Liver (tissue), 9 donors: Measurements from ENCODE around the gene IL20. TPM values are rescaled to one million over a fixed set of nuclear protein-coding genes. Genes with fewer than 3 reads are reported as not detected.

Source experiments
- DNase-seq: peaks from one replicate; pipeline ENCODE4 v3.0.0-alpha.2; 2017; ENCODE audit warnings: low spot score
- H3K27ac ChIP-seq, 2 donors: one replicate each; pipeline ENCODE4 v1.7.0; 2013; ENCODE audit warnings: inconsistent platforms in 2 of 2, low read length in 2 of 2, control low read depth in 1 of 2, low read depth in 1 of 2, mild to moderate bottlenecking in 1 of 2
- H3K27me3 ChIP-seq, 4 donors: one replicate each; pipeline versions ENCODE4 v1.6.1 to v1.7.0; 2013; ENCODE audit warnings: low read length in 3 of 4, inconsistent platforms in 1 of 4, mild to moderate bottlenecking in 1 of 4, moderate library complexity in 1 of 4; ENCODE audit not compliant: control insufficient read depth in 4 of 4, insufficient read depth in 4 of 4
- H3K36me3 ChIP-seq, 4 donors: one replicate each; pipeline versions ENCODE4 v1.6.1 to v1.7.0; 2013; ENCODE audit warnings: low read length in 3 of 4, mild to moderate bottlenecking in 3 of 4, low read depth in 1 of 4, moderate library complexity in 1 of 4; ENCODE audit not compliant: control insufficient read depth in 4 of 4, insufficient read depth in 3 of 4
- H3K4me1 ChIP-seq, 4 donors: one replicate each; pipeline versions ENCODE4 v1.6.1 to v1.7.0; 2013; ENCODE audit warnings: low read length in 3 of 4, mild to moderate bottlenecking in 3 of 4, moderate library complexity in 1 of 4; ENCODE audit not compliant: control insufficient read depth in 4 of 4, insufficient read depth in 4 of 4
- H3K4me3 ChIP-seq, 3 donors: one replicate each; pipeline versions ENCODE4 v1.6.1 to v1.7.0; 2013; ENCODE audit warnings: low read length in 3 of 3, control low read depth in 1 of 3, low read depth in 1 of 3, mild to moderate bottlenecking in 1 of 3
- H3K9ac ChIP-seq, 2 donors: one replicate each; pipeline ENCODE4 v1.7.0; 2013; ENCODE audit warnings: low read length in 2 of 2, mild to moderate bottlenecking in 2 of 2, moderate library complexity in 2 of 2, control low read depth in 1 of 2, low read depth in 1 of 2
- H3K9me3 ChIP-seq, 4 donors: one replicate each; pipeline versions ENCODE4 v1.6.1 to v1.7.0; 2013; ENCODE audit warnings: low read length in 3 of 4; ENCODE audit not compliant: control insufficient read depth in 4 of 4
- EGR1 ChIP-seq, 2 donors: IDR thresholded peaks; 2 replicates each; pipeline ENCODE4 v1.6.1; 2016 to 2018; ENCODE audit warnings: antibody characterized with exemption in 2 of 2, low read depth in 2 of 2
- FOXA1 ChIP-seq: IDR thresholded peaks from 2 replicates; pipeline ENCODE4 v1.6.1; 2016; ENCODE audit warnings: antibody characterized with exemption
- FOXA2 ChIP-seq: IDR thresholded peaks from 2 replicates; pipeline ENCODE4 v1.6.1; 2016; ENCODE audit warnings: antibody characterized with exemption
- GABPA ChIP-seq, 2 donors: IDR thresholded peaks in 1 of 2; conservative IDR thresholded peaks in 1 of 2; 2 replicates each; pipeline ENCODE4 v1.6.1; 2016; ENCODE audit warnings: antibody characterized with exemption in 2 of 2, mild to moderate bottlenecking in 1 of 2, moderate library complexity in 1 of 2
- HNF4A ChIP-seq, 2 donors: conservative IDR thresholded peaks; 2 replicates each; pipeline ENCODE4 v1.6.1; 2016; ENCODE audit warnings: antibody characterized with exemption in 2 of 2, mild to moderate bottlenecking in 2 of 2
- MAX ChIP-seq: IDR thresholded peaks from 2 replicates; pipeline ENCODE4 v1.6.1; 2016; ENCODE audit warnings: antibody characterized with exemption
- NR2F2 ChIP-seq: IDR thresholded peaks from 2 replicates; pipeline ENCODE4 v1.6.1; 2016; ENCODE audit warnings: antibody characterized with exemption
- RAD21 ChIP-seq, 2 donors: IDR thresholded peaks; 2 replicates each; pipeline ENCODE4 v1.6.1; 2016; ENCODE audit warnings: antibody characterized with exemption in 2 of 2, mild to moderate bottlenecking in 2 of 2
- REST ChIP-seq: IDR thresholded peaks from 2 replicates; pipeline ENCODE4 v1.6.1; 2016; ENCODE audit warnings: antibody characterized with exemption, mild to moderate bottlenecking
- RXRA ChIP-seq, 2 donors: IDR thresholded peaks; 2 replicates each; pipeline ENCODE4 v1.6.1; 2017 to 2018; ENCODE audit warnings: antibody characterized with exemption in 2 of 2, mild to moderate bottlenecking in 1 of 2
- SP1 ChIP-seq: IDR thresholded peaks from 2 replicates; pipeline ENCODE4 v1.6.1; 2018; ENCODE audit warnings: antibody characterized with exemption, mild to moderate bottlenecking
- TAF1 ChIP-seq: conservative IDR thresholded peaks from 2 replicates; pipeline ENCODE4 v1.6.1; 2016; ENCODE audit warnings: antibody characterized with exemption, mild to moderate bottlenecking
- ZBTB33 ChIP-seq: IDR thresholded peaks from 2 replicates; pipeline ENCODE4 v1.6.1; 2016; ENCODE audit warnings: antibody characterized with exemption
- WGBS: extraction: QIAGEN DNeasy Blood & Tissue Kit; methylation state at CpG from one replicate; pipeline ENCODE4 v1.1.7; 2013; 5-methylcytosine and 5-hydroxymethylcytosine counted together
- polyA plus RNA-seq, 2 donors: library from polyadenylated mRNA; stranded (reverse) in 1 of 2; unstranded in 1 of 2; fragments of 200-250 nt in 1 of 2; fragments of >200 nt in 1 of 2; fragmentation: Nextera tagmentation in 1 of 2; extraction: Ambion mirVana in 1 of 2; gene quantifications; one replicate each; pipeline versions ENCODE4 v1.2.1 to v1.2.3, GENCODE V29; 2013 to 2015
- total RNA-seq, 2 donors: library from RNA; depleted of rRNA; stranded (reverse); fragments of >200 nt; gene quantifications; one replicate each; pipeline ENCODE4 v1.2.3, GENCODE V29; 2014
- TF ChIP-seq, protein P1 (sequence below): IDR thresholded peaks from 2 replicates; pipeline ENCODE4 v1.6.1; 2016; ENCODE audit warnings: antibody characterized with exemption
- TF ChIP-seq, protein P2 (sequence below): fragments of 150-350 bp; IDR thresholded peaks from 2 replicates; pipeline ENCODE4 v1.5.1; 2017; ENCODE audit warnings: improper control_type of control experiment, low read depth, low read length; ENCODE audit not compliant: missing input control
- donor health status: healthy.
- donor health status: healthy.
- donor health status: healthy.
- donor health status: healthy.
- donor health status: healthy.

Gene IL20
- total and polyA plus RNA-seq, 4 donors, result 0.17 TPM; not detected in 3

DNA sequence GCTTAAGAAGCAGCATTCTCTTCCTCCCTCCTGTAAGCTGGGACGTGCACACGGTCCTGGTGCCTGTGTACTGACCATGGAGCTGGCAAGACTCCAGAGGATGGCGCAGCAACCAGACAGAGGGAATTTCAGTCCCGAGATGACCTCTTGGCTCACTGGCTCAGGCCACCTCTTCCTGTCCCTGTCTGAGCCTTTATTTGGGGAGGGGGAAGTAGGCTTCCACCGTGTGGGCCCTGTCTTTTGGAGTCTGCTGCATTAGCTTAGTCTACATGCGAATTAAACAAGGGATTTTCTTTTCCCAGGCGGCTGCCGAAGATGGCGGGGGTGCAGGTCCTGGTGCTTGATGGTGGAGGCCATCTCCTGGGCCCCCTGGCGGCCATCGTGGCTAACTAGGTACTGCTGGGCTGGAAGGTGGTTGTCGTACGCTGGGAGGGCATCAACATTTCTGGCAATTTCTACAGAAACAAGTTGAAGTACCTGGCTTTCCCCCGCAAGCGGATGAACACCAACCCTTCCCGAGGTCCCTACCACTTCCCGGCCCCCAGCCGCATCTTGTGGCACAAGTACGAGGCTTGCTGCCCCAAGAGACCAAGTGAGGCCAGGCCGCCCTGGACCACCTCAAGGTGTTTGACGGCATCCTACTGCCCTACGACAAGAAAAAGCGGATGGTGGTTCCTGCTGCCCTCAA, 42.0 kb downstream of the IL20 start:
- DNase-seq, result peak; percentile 38
- no peaks in the 10 kb centered on the region for H3K36me3 ChIP-seq
- TF ChIP-seq, protein P1, sequence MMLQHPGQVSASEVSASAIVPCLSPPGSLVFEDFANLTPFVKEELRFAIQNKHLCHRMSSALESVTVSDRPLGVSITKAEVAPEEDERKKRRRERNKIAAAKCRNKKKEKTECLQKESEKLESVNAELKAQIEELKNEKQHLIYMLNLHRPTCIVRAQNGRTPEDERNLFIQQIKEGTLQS, result no peak
- TF ChIP-seq RXRA (IDR thresholded peaks at IDR 0.05) (peak; percentile 37 to 48), ZBTB33 (no peak), HNF4A (conservative IDR thresholded peaks at IDR 0.05) (no peak), MAX (no peak), NR2F2 (no peak), TAF1 (no peak), FOXA2 (no peak), REST (no peak), GABPA (IDR thresholded peaks at IDR 0.05 in 1 of 2, conservative IDR thresholded peaks at IDR 0.05 in 1 of 2) (no peak), RAD21 (IDR thresholded peaks at IDR 0.05) (peak; percentile 34 to 57), SP1 (no peak)
- TF ChIP-seq, protein P2, sequence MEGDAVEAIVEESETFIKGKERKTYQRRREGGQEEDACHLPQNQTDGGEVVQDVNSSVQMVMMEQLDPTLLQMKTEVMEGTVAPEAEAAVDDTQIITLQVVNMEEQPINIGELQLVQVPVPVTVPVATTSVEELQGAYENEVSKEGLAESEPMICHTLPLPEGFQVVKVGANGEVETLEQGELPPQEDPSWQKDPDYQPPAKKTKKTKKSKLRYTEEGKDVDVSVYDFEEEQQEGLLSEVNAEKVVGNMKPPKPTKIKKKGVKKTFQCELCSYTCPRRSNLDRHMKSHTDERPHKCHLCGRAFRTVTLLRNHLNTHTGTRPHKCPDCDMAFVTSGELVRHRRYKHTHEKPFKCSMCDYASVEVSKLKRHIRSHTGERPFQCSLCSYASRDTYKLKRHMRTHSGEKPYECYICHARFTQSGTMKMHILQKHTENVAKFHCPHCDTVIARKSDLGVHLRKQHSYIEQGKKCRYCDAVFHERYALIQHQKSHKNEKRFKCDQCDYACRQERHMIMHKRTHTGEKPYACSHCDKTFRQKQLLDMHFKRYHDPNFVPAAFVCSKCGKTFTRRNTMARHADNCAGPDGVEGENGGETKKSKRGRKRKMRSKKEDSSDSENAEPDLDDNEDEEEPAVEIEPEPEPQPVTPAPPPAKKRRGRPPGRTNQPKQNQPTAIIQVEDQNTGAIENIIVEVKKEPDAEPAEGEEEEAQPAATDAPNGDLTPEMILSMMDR, result peak; percentile 14
- H3K27ac ChIP-seq, result no peak overlapping the region
- no peak overlapping the region for H3K4me3 ChIP-seq
- H3K9me3 ChIP-seq, result no peaks in the 10 kb centered on the region
- H3K27me3 ChIP-seq, result no peaks in the 10 kb centered on the region
- 71% methylated on average over 23 of the region's 23 CpGs for WGBS
- H3K9ac ChIP-seq, result no peak overlapping the region
- peaks cover 0 to 19% (median 13%) of the 10 kb centered on the region in 4 donors for H3K4me1 ChIP-seq

DNA sequence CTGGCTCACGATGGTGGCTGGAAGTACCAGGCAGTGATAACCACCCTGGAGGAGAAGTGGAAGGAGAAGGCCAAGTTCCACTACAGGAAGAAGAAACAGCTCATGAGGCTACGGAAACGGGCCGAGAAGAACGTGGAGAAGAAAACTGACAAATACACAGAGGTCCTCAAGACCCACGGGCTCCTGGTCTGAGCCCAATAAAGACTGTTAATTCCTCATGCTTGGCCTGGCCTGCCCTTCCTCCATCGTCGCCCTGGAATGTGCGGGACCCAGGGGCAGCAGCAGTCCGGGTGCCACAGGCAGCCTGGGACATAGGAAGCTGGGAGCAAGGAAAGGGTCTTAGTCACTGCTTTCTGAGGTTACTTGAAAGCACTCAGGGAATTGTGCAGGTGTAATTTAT, 42.6 kb downstream of the IL20 start:
- no peaks in the 10 kb centered on the region for H3K27me3 ChIP-seq
- no peak overlapping the region for H3K9ac ChIP-seq
- H3K36me3 ChIP-seq, result no peaks in the 10 kb centered on the region
- no peak for DNase-seq
- WGBS, result 96% methylated on average over 10 of the region's 10 CpGs
- TF ChIP-seq MAX (no peak), FOXA1 (no peak), SP1 (no peak), EGR1 (IDR thresholded peaks at IDR 0.05; ENCODE audit: low read depth in 2 of 2) (no peak), HNF4A (conservative IDR thresholded peaks at IDR 0.05) (no peak), REST (no peak), FOXA2 (no peak)
- TF ChIP-seq, protein P1, result no peak
- peaks cover 0 to 19% (median 13%) of the 10 kb centered on the region in 4 donors for H3K4me1 ChIP-seq
- H3K4me3 ChIP-seq, result no peak overlapping the region
- no peak overlapping the region for H3K27ac ChIP-seq
- H3K9me3 ChIP-seq, result no peaks in the 10 kb centered on the region
